GM18909 (cell line): ENCODE data around the gene SPPL3.
"Not testable (repeated sequence)": the region's sequence is repeated elsewhere in the genome, so short reads cannot be mapped to it uniquely, and the experiment has no call there.

Experiments
- ATAC-seq: cut with Tn5 transposase; IDR thresholded peaks from one replicate; pipeline ENCODE4 v1.9.1; 2021; ENCODE audit warnings: mild to moderate bottlenecking; ENCODE audit not compliant: unreplicated experiment, poor library complexity

Gene SPPL3

GRCh38 chr12:120793357-120793756, 110.8 kb downstream of the SPPL3 start:
- ATAC-seq = no peak

- ATAC-seq = not testable (repeated sequence)
These were observed 111.7 kb downstream of the SPPL3 start for GRCh38 chr12:120792456-120792855.

- ATAC-seq = no peak
These were observed 112.4 kb downstream of the SPPL3 start for GRCh38 chr12:120791669-120792176.

- ATAC-seq = no peak
These were observed 114.0 kb downstream of the SPPL3 start for GRCh38 chr12:120790114-120790513.

- no peak for ATAC-seq
These were observed 116.3 kb downstream of the SPPL3 start for GRCh38 chr12:120787889-120788288.

GRCh38 chr12:120784804-120785203, 119.4 kb downstream of the SPPL3 start:
- no peak for ATAC-seq

- ATAC-seq = no peak
These were observed 121.0 kb downstream of the SPPL3 start for GRCh38 chr12:120783197-120783596.

GRCh38 chr12:120775862-120776552, 128.2 kb downstream of the SPPL3 start:
- no peak for ATAC-seq

- ATAC-seq = no peak
These were observed 129.8 kb downstream of the SPPL3 start for GRCh38 chr12:120774169-120774916.

- ATAC-seq = no peak
These were observed 133.1 kb downstream of the SPPL3 start for GRCh38 chr12:120771097-120771496.

GRCh38 chr12:120767071-120768024, 136.8 kb downstream of the SPPL3 start:
- no peak for ATAC-seq

GRCh38 chr12:120766566-120766965, 137.6 kb downstream of the SPPL3 start:
- ATAC-seq = no peak

GRCh38 chr12:120764816-120765215, 139.3 kb downstream of the SPPL3 start:
- no peak for ATAC-seq

GRCh38 chr12:120763250-120763649, 140.9 kb downstream of the SPPL3 start:
- ATAC-seq = no peak

GRCh38 chr12:120762086-120762485, 142.1 kb downstream of the SPPL3 start:
- no peak for ATAC-seq

GRCh38 chr12:120761519-120761934, 142.6 kb downstream of the SPPL3 start:
- no peak for ATAC-seq

- ATAC-seq = no peak
These were observed 143.6 kb downstream of the SPPL3 start for GRCh38 chr12:120760349-120761254.

- ATAC-seq = no peak
These were observed 144.4 kb downstream of the SPPL3 start for GRCh38 chr12:120759591-120760348.
